GM10248 (cell line): ENCODE results near the gene CDKN2A.

Source experiments
- CTCF ChIA-PET: fragments of 300-600 bp; sonication (Branson Sonifier 250); formaldehyde crosslinking; extraction: SDS; loops from one replicate; lab custom pipeline; 2021; ENCODE audit warnings: antibody characterized with exemption; lab: Yijun Ruan, JAX
- POLR2A ChIA-PET: fragments of 350-650 bp; sonication (Branson Sonifier 250); formaldehyde crosslinking; extraction: SDS; loops from one replicate; lab custom pipeline; 2020; ENCODE audit warnings: antibody characterized with exemption; lab: Yijun Ruan, JAX
- DNase-seq: peaks from one replicate; pipeline ENCODE4 v3.0.0; 2012; ENCODE audit errors: extremely low spot score
- TF ChIP-seq, protein P1 (sequence below): IDR thresholded peaks from 2 replicates; pipeline ENCODE4 v1.5.1; 2012; ENCODE audit warnings: mild to moderate bottlenecking, low read depth; ENCODE audit errors: extremely low read depth, missing control alignments, control extremely low read depth

Gene CDKN2A

DNA sequence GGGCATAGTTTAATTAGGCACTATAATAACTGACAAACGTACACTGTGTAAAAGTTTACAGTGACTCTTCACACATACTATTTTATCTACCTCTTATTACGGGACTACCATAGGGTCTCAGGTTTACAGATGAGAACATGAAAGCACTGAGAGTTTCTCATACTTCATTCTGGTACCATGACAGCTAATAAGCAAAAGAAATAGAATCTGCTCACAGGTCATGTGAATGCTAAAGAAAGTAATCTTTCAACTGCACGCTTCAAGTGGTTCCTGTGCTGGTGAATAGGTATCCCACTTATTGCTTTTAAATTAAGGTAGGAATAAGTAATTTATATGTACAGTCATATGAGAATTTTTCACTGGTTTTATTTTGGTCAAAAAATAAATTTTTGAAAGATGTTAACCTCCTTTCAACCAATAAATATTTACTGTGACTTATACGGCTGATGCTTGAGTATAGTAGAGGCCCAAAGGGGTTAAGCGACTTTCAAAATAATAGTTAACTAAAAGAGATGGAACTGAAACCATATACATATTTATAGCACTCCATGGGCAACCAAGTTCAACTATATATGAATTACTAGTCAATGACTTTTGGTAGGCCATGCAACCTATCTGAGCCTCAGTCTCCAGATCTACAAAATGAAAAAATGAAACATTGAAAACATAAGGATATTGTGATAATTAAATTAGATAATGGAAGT, 8.1 kb downstream of the CDKN2A start:
- CTCF ChIA-PET = interaction anchor here (0.9 to 2.9 kb wide), 8 partner anchors 9 to 174 kb away, joined by 3 to 26 read pairs (median 4); partner anchors contain the start of genes CDKN2A, CDKN2B and CDKN2B-AS1
- TF ChIP-seq, protein P1, sequence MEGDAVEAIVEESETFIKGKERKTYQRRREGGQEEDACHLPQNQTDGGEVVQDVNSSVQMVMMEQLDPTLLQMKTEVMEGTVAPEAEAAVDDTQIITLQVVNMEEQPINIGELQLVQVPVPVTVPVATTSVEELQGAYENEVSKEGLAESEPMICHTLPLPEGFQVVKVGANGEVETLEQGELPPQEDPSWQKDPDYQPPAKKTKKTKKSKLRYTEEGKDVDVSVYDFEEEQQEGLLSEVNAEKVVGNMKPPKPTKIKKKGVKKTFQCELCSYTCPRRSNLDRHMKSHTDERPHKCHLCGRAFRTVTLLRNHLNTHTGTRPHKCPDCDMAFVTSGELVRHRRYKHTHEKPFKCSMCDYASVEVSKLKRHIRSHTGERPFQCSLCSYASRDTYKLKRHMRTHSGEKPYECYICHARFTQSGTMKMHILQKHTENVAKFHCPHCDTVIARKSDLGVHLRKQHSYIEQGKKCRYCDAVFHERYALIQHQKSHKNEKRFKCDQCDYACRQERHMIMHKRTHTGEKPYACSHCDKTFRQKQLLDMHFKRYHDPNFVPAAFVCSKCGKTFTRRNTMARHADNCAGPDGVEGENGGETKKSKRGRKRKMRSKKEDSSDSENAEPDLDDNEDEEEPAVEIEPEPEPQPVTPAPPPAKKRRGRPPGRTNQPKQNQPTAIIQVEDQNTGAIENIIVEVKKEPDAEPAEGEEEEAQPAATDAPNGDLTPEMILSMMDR = no peak
- POLR2A ChIA-PET = no interaction called here
- no peak for DNase-seq

DNA sequence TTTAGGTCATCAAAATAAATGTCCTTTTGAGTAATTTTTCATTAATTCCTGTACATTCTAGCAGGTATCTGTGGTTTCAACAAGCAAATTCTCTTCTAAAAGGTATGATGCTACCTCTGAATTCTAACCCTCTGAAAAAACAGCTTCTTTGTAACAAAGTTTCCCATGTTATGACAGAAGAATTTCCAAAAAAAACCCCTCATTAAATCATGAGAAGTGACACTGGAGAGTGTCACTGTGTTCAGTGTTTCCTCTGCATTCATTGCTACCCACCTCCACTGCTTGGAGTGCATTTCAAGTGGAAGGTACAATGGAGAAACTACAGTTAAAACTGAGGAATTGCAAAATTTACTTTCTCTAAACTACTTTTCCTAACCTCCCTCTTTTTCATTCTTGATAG, 10.1 kb downstream of the CDKN2A start:
- POLR2A ChIA-PET = no interaction called here
- no peak for DNase-seq
- TF ChIP-seq, protein P1 = no peak
- CTCF ChIA-PET = interaction anchor here (1.4 to 2.8 kb wide), 4 partner anchors 11 to 25 kb away, joined by 3 to 13 read pairs (median 7); partner anchors contain the start of genes CDKN2A, CDKN2B and CDKN2B-AS1

DNA sequence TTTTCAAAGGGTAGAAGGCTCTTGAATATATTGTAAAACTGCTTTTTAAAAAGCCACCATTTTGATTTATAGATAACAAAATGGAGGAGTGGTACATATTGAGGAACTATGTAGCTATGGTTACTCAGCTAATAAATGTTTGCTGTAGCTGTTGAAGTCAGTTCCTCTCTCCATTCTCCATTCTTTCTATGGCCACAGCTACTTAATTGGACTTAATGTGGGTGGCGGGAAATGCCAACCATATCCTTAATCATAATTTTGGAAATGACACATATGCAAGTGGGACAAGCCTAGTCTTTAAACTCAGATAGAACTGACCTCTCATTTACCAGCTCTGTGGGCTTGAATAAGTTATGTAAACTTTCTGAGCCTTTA, 10.6 kb downstream of the CDKN2A start:
- DNase-seq = no peak
- TF ChIP-seq, protein P1 = no peak
- ChIA-PET CTCF (interaction anchor here (1.3 to 2.8 kb wide), 6 partner anchors 11 to 170 kb away, joined by 3 to 13 read pairs (median 5); partner anchors contain the start of genes CDKN2A, CDKN2B and CDKN2B-AS1), POLR2A (no interaction called here)

DNA sequence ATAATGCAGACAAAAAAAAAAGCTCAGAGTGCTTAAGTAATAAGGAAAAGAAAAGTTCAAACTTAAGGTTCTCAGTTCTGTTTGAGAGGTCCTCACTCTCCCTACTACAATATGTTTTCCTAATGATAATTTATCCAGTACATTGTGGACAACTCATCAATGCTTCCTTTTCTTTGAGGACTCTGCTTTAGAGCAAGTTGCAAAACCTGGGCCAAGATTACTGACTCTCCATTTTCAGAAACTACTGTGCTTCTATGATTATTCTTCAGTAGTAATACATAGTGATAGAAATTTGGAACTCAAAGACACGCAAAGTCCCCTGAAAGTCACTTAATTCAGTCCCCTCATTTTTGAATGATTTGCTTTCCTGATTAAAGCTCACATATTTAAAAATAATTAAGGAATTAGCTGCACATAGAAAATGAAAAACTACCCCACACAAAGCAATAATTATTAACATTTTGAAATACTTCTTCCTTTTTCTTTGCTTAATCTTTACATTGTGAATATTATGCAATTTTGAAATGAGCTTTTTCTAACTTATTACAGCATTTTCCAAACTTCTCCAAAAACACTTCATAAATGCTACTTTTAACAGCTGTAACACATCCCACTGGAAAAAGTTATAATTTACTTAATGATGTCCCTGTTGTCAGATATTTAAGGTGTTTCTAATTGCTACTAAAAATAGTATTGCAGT, 11.2 kb downstream of the CDKN2A start:
- POLR2A ChIA-PET = no interaction called here
- TF ChIP-seq, protein P1 = no peak

DNA sequence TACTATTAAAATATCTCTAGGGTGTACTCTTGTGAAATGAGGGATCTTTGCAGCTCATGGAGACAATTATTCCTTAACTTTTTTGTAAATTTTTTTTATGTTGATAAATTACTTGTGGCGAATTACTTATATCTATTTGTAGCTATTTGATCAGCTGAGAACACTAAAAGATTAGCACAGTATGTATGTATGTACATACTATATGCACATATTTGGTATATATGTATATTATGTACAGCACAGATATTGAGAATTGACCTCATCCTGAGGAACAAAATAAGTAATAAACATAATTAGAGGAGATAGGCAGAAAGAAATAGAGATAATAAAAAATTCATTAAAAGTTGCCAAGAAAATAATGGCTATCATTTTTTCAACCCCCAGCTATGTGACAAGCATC, 11.8 kb downstream of the CDKN2A start:
- CTCF ChIA-PET = interaction anchor here (1.3 to 2.8 kb wide), 4 partner anchors 12 to 169 kb away, joined by 4 to 13 read pairs (median 8); partner anchors contain the start of genes CDKN2A, CDKN2B and CDKN2B-AS1

More for the DNA sequence above, 11.2 kb downstream of the CDKN2A start:
- DNase-seq = no peak
- CTCF ChIA-PET = interaction anchor here (1.3 to 2.8 kb wide), 6 partner anchors 11 to 170 kb away, joined by 3 to 13 read pairs (median 5); partner anchors contain the start of genes CDKN2A, CDKN2B and CDKN2B-AS1

More for the DNA sequence above, 11.8 kb downstream of the CDKN2A start:
- TF ChIP-seq, protein P1 = no peak
- POLR2A ChIA-PET = no interaction called here
- no peak for DNase-seq
